Measurements from ENCODE around the gene SMC1A. TPM values are rescaled to one million over a fixed set of nuclear protein-coding genes. Genes with fewer than 3 reads are reported as not detected.

SMC1A gene
- total RNA-seq, 1 experiment from 2014 or later, result 89.3 TPM

GRCh38 chrX:53433651-53434639, 11.5 kb upstream of the SMC1A start, which contains the start of gene HSD17B10 (continued):
- TF ChIP-seq FOXP1 (CRISPR knock-in tag; IDR thresholded peaks at IDR 0.05; ENCODE audit: borderline replicate concordance) (peak; percentile 50; the same call in 1 of the 2 replicates), TEAD1 (CRISPR knock-in tag; IDR thresholded peaks at IDR 0.05) (no peak), GTF2I (CRISPR knock-in tag; conservative IDR thresholded peaks at IDR 0.05) (no peak), CTCF (IDR thresholded peaks at IDR 0.05) (no peak), E2F4 (CRISPR knock-in tag; IDR thresholded peaks at IDR 0.05; ENCODE audit: borderline replicate concordance, low read depth) (no peak), ESRRA (CRISPR knock-in tag; IDR thresholded peaks at IDR 0.05; ENCODE audit: borderline replicate concordance) (no peak), CDX4 (CRISPR knock-in tag; IDR thresholded peaks at IDR 0.05; ENCODE audit: borderline replicate concordance) (no peak), NFYB (CRISPR knock-in tag; conservative IDR thresholded peaks at IDR 0.05; ENCODE audit: low read depth) (peak; percentile 63), SMAD4 (CRISPR knock-in tag; IDR thresholded peaks at IDR 0.05) (no peak), NR3C1 (CRISPR knock-in tag; conservative IDR thresholded peaks at IDR 0.05; ENCODE audit: low read depth) (no peak), HMGXB4 (CRISPR knock-in tag; IDR thresholded peaks at IDR 0.05) (0 out of 2 replicates have a peak, but pooled peaks have one; percentile 46), ARID4B (CRISPR knock-in tag; IDR thresholded peaks at IDR 0.05; ENCODE audit: borderline replicate concordance) (0 out of 2 replicates have a peak, but pooled peaks have one; percentile 25), USF1 (CRISPR knock-in tag; IDR thresholded peaks at IDR 0.05) (no peak), ZNF671 (CRISPR knock-in tag; IDR thresholded peaks at IDR 0.05) (no peak), PREB (CRISPR knock-in tag; IDR thresholded peaks at IDR 0.05; ENCODE audit: borderline replicate concordance) (no peak), OVOL2 (CRISPR knock-in tag; IDR thresholded peaks at IDR 0.05; ENCODE audit: borderline replicate concordance) (no peak), MXD4 (CRISPR knock-in tag; IDR thresholded peaks at IDR 0.05; ENCODE audit: borderline replicate concordance) (no peak), MAX (CRISPR knock-in tag; IDR thresholded peaks at IDR 0.05) (0 out of 2 replicates have a peak, but pooled peaks have one; percentile 24), GRHL2 (CRISPR knock-in tag; IDR thresholded peaks at IDR 0.05; ENCODE audit: insufficient replicate concordance, severe bottlenecking) (no peak), E2F5 (CRISPR knock-in tag; IDR thresholded peaks at IDR 0.05) (no peak)

Data from WTC11 (cell line).